K562 (cell line): Measurements from ENCODE around the gene XKR3. TPM values are rescaled to one million over a fixed set of nuclear protein-coding genes. Genes with fewer than 3 reads are reported as not detected.
A peak's percentile ranks its signal among the peaks of the same experiment; 100 is the strongest.

Experiments used
- BRF1 ChIP-seq: IDR thresholded peaks from 3 replicates; pipeline ENCODE4 v1.6.1; 2011; ENCODE audit warnings: borderline replicate concordance, mild to moderate bottlenecking; ENCODE audit not compliant: insufficient read length; ENCODE audit errors: extremely low read depth
- CBFB ChIP-seq: sonication (generic); formaldehyde crosslinking; IDR thresholded peaks from 2 replicates; pipeline ENCODE4 v1.4.0; 2020; ENCODE audit warnings: mild to moderate bottlenecking, missing genetic modification reagents
- CXXC5 ChIP-seq: fragments of 250-450 bp; sonication (Bioruptor Pico); IDR thresholded peaks from 2 replicates; pipeline ENCODE4 v1.8.0; 2022; ENCODE audit warnings: inconsistent platforms, mild to moderate bottlenecking, moderate library complexity
- DMBX1 ChIP-seq: fragments of 250-450 bp; sonication (Bioruptor Pico); IDR thresholded peaks from 2 replicates; pipeline ENCODE4 v1.8.0; 2022; ENCODE audit warnings: inconsistent platforms, mild to moderate bottlenecking, moderate library complexity, borderline replicate concordance
- EZH2 ChIP-seq: IDR thresholded peaks from 2 replicates; pipeline ENCODE4 v1.6.1; 2012; ENCODE audit warnings: low read depth, mild to moderate bottlenecking, inconsistent platforms, low read length, borderline replicate concordance
- HINFP ChIP-seq: fragments of 450-650 bp; conservative IDR thresholded peaks from 2 replicates; pipeline ENCODE4 v1.6.1; 2016; ENCODE audit warnings: missing genetic modification characterization, low read depth, mild to moderate bottlenecking, control low read depth, missing compliant biosample characterization
- NONO ChIP-seq, 2 experiments: fragments of 200-400 bp in 1 of 2; fragments of 450-650 bp in 1 of 2; formaldehyde crosslinking in 1 of 2; IDR thresholded peaks; 2 replicates each; pipeline ENCODE4 v1.6.1; 2017; ENCODE audit warnings: low read depth in 2 of 2, mild to moderate bottlenecking in 2 of 2, moderate library complexity in 2 of 2, low read length in 1 of 2
- PCBP2 ChIP-seq: fragments of 200-400 bp; formaldehyde crosslinking; IDR thresholded peaks from 2 replicates; pipeline ENCODE4 v1.6.1; 2018; ENCODE audit warnings: low read length, low read depth, mild to moderate bottlenecking, moderate library complexity; ENCODE audit not compliant: poor library complexity, severe bottlenecking
- PKNOX1 ChIP-seq: fragments of 450-650 bp; IDR thresholded peaks from 2 replicates; pipeline ENCODE4 v1.6.1; 2016
- PURB ChIP-seq: sonication (generic); formaldehyde crosslinking; IDR thresholded peaks from 2 replicates; pipeline ENCODE4 v1.9.0; 2021; ENCODE audit warnings: low read depth, mild to moderate bottlenecking, missing genetic modification reagents
- PYGO2 ChIP-seq: fragments of 450-650 bp; IDR thresholded peaks from 2 replicates; pipeline ENCODE4 v1.6.1; 2016; ENCODE audit warnings: mild to moderate bottlenecking, missing genetic modification characterization, moderate library complexity, missing compliant biosample characterization
- RAD21 ChIP-seq, 2 experiments: fragments of 250-450 bp in 1 of 2; fragments of 450-650 bp in 1 of 2; sonication (Bioruptor Pico) in 1 of 2; formaldehyde crosslinking in 1 of 2; IDR thresholded peaks in 1 of 2; conservative IDR thresholded peaks in 1 of 2; 2 replicates each; pipeline versions ENCODE4 v1.4.0 to v1.8.0; 2020 to 2022; ENCODE audit warnings: mild to moderate bottlenecking in 2 of 2, moderate library complexity in 1 of 2
- RAD51 ChIP-seq: fragments of 450-650 bp; IDR thresholded peaks from 2 replicates; pipeline ENCODE4 v1.7.1; 2016; ENCODE audit warnings: low read depth, mild to moderate bottlenecking, borderline replicate concordance
- STAT5A ChIP-seq: IDR thresholded peaks from 2 replicates; pipeline ENCODE4 v1.6.1; 2012; ENCODE audit warnings: low read length, inconsistent platforms, borderline replicate concordance
- ZBTB34 ChIP-seq: fragments of 250-450 bp; sonication (Bioruptor Pico); IDR thresholded peaks from 2 replicates; pipeline ENCODE4 v1.8.0; 2021; ENCODE audit warnings: mild to moderate bottlenecking, moderate library complexity
- ZFP1 ChIP-seq: fragments of 450-650 bp; formaldehyde crosslinking; IDR thresholded peaks from 2 replicates; pipeline ENCODE4 v1.4.0; 2020; ENCODE audit warnings: mild to moderate bottlenecking, mixed read lengths
- ZNF707 ChIP-seq: fragments of 250-450 bp; sonication (Bioruptor Pico); conservative IDR thresholded peaks from 2 replicates; pipeline ENCODE4 v1.8.0; 2022; ENCODE audit warnings: inconsistent platforms, mild to moderate bottlenecking, moderate library complexity
- polyA plus RNA-seq, 8 experiments: library from polyadenylated mRNA; depleted of rRNA in 4 of 8; stranded (reverse) in 5 of 8; unstranded in 3 of 8; fragments of >200 nt; fragmentation: Nextera tagmentation in 2 of 8; fragmentation: Illumina TruSeq in 1 of 8; extraction: Ambion mirVana in 2 of 8; extraction: Trizol in 1 of 8; gene quantifications; 2 replicates each; pipeline versions ENCODE4 v1.2.1 to v1.2.3, GENCODE V29; 2011 to 2014; ENCODE audit warnings: inconsistent platforms in 1 of 8, missing spikeins in 1 of 8
- total RNA-seq, 7 experiments: library from RNA; depleted of rRNA in 6 of 7; stranded (reverse); fragments of >200 nt in 6 of 7; fragmentation: Illumina TruSeq in 2 of 7; extraction: Trizol in 2 of 7; gene quantifications; 2 replicates each; pipeline versions ENCODE4 v1.2.1 to v1.2.3, GENCODE V29; 2011 to 2021; ENCODE audit warnings: low replicate concordance in 1 of 7

XKR3 gene
- total and polyA plus RNA-seq, 9 of the 15 experiments (the other 6 are each of a cell fraction or from before 2014, with no cell fraction given), result 3.5 to 11.5 (median 7.1) TPM

- no peak for TF ChIP-seq BRF1
- 0 out of 2 replicates have a peak, but pooled peaks have one; percentile 47 for TF ChIP-seq HINFP
- no peak for TF ChIP-seq NONO (IDR thresholded peaks at IDR 0.05; ENCODE audit: low read depth in 2 of 2, low read length in 1 of 2)
- no peak for TF ChIP-seq EZH2
- TF ChIP-seq PCBP2, result no peak
- no peak for TF ChIP-seq RAD51
- peak; percentile 69; the same call in 1 of the 2 replicates for TF ChIP-seq DMBX1 (CRISPR knock-in tag)
- no peak for TF ChIP-seq CBFB (CRISPR knock-in tag)
- TF ChIP-seq CXXC5 (CRISPR knock-in tag), result no peak
- no peak for TF ChIP-seq ZFP1 (CRISPR knock-in tag)
- no peak for TF ChIP-seq PKNOX1
- 0 out of 2 replicates have a peak, but pooled peaks have one; percentile 27 for TF ChIP-seq PYGO2 (tag)
- TF ChIP-seq ZBTB34 (CRISPR knock-in tag), result peak; percentile 47; the same call in 1 of the 2 replicates
- TF ChIP-seq ZNF707 (CRISPR knock-in tag), result no peak
- TF ChIP-seq RAD21 (CRISPR knock-in tag; conservative IDR thresholded peaks at IDR 0.05 in 1 of 2, IDR thresholded peaks at IDR 0.05 in 1 of 2), result no peak
- no peak for TF ChIP-seq PURB (CRISPR knock-in tag)
- no peak for TF ChIP-seq STAT5A
These were observed 21.8 kb downstream of the XKR3 start (continued) for GRCh38 chr22:16803255-16803917.
